ENCODE results near the gene MGAT5. TPM values are rescaled to one million over a fixed set of nuclear protein-coding genes. Genes with fewer than 3 reads are reported as not detected.

Gene MGAT5
- total and polyA plus RNA-seq, 4 donors: 3.6 to 53.7 (median 31.3) TPM

DNA sequence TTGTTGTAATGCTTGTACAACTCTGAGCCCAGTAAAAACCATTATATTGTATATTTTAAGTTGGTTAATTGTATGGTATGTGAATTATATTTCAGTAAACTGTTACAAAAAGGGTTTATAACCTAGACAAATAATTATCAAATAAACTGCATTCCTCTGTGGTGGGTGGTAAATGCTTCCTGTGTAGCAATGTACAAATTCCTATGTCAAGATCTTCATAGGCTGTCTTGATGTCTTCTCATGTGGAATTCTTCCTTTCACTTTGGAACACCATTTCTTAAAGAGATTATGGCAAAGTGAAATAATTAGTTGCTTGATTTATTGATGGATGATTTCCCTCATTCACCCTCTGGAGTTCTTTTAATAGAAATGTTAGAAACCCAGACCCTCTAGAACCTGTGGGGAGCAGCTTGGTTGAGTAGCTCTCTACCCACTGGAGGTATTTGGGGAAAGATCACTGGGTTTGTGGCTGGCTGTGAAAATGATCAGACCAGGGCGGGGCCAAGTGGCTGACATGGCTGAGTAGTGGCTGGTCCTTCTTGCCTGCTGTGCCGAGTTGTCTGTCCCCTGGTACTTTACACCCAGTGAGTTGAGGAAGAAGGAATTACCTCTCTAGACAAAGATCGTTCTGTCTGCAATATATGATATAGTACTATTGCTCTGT, 22.4 kb upstream of the MGAT5 start:
- H3K27me3 ChIP-seq (ENCODE audit: control insufficient read depth in 3 of 3, insufficient read depth in 3 of 3, low read length in 2 of 3): no peaks in the 10 kb centered on the region
- H3K36me3 ChIP-seq (ENCODE audit: control insufficient read depth in 4 of 4, insufficient read depth in 4 of 4, low read length in 4 of 4): no peaks in the 10 kb centered on the region
- peaks cover 0 to 26% (median 0%) of the 10 kb centered on the region in 5 donors for H3K4me1 ChIP-seq (ENCODE audit: control insufficient read depth in 5 of 5, insufficient read depth in 5 of 5, low read length in 5 of 5)
- no peak overlapping the region for H3K9ac ChIP-seq (ENCODE audit: insufficient read depth in 1 of 2, low read length in 2 of 2)
- WGBS, 2 donors: 68 to 91% methylated on average over 3 of the region's 3 CpGs
- H3K27ac ChIP-seq (ENCODE audit: low read depth in 1 of 2, low read length in 1 of 2): peak overlapping the region in 1 of 2 donors; percentile 17
- DNase-seq (no peak), ATAC-seq (ENCODE audit: insufficient read depth, low FRiP score) (no peak)
- H3K4me3 ChIP-seq: no peak overlapping the region
- TF ChIP-seq, protein P1, sequence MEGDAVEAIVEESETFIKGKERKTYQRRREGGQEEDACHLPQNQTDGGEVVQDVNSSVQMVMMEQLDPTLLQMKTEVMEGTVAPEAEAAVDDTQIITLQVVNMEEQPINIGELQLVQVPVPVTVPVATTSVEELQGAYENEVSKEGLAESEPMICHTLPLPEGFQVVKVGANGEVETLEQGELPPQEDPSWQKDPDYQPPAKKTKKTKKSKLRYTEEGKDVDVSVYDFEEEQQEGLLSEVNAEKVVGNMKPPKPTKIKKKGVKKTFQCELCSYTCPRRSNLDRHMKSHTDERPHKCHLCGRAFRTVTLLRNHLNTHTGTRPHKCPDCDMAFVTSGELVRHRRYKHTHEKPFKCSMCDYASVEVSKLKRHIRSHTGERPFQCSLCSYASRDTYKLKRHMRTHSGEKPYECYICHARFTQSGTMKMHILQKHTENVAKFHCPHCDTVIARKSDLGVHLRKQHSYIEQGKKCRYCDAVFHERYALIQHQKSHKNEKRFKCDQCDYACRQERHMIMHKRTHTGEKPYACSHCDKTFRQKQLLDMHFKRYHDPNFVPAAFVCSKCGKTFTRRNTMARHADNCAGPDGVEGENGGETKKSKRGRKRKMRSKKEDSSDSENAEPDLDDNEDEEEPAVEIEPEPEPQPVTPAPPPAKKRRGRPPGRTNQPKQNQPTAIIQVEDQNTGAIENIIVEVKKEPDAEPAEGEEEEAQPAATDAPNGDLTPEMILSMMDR (IDR thresholded peaks at IDR 0.05; ENCODE audit: control extremely low read depth, extremely low read depth): no peak
- H3K9me3 ChIP-seq (ENCODE audit: control insufficient read depth in 4 of 4, insufficient read depth in 3 of 4, low read length in 3 of 4): peaks cover 0 to 4% (median 0%) of the 10 kb centered on the region in 4 donors

DNA sequence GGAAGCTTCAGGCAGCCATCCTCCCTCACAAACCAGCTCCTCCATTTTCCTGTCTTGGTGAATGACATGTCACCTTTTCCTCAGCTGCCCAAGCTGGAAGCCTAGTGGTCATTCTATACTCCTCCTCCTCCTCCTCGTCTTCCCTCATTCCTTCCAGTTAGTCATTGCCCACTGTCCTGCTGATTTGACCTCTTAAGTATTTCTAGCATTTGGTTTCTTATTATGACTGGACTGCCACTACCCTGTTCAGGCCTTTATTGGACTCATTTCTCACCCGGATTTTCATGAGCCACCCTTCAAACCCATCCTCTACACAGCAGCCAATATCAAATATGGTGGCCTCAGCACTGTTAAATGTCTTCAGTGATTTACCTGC, 21.9 kb upstream of the MGAT5 start:
- Histone ChIP-seq H3K27ac (ENCODE audit: low read depth in 1 of 2, low read length in 1 of 2) (peak overlapping the region in 1 of 2 donors; percentile 12), H3K4me3 (no peak overlapping the region), H3K9me3 (ENCODE audit: control insufficient read depth in 4 of 4, insufficient read depth in 3 of 4, low read length in 3 of 4) (peaks cover 0 to 4% (median 0%) of the 10 kb centered on the region in 4 donors), H3K9ac (ENCODE audit: insufficient read depth in 1 of 2, low read length in 2 of 2) (no peak overlapping the region), H3K27me3 (ENCODE audit: control insufficient read depth in 3 of 3, insufficient read depth in 3 of 3, low read length in 2 of 3) (no peaks in the 10 kb centered on the region), H3K4me1 (ENCODE audit: control insufficient read depth in 5 of 5, insufficient read depth in 5 of 5, low read length in 5 of 5) (peaks cover 0 to 23% (median 0%) of the 10 kb centered on the region in 5 donors), H3K36me3 (ENCODE audit: control insufficient read depth in 4 of 4, insufficient read depth in 4 of 4, low read length in 4 of 4) (no peaks in the 10 kb centered on the region)
- ATAC-seq (ENCODE audit: insufficient read depth, low FRiP score) (no peak), DNase-seq (no peak)
- TF ChIP-seq, protein P1 (IDR thresholded peaks at IDR 0.05; ENCODE audit: control extremely low read depth, extremely low read depth): no peak
- WGBS, 2 donors: 87 to 88% methylated on average over 2 of the region's 2 CpGs

DNA sequence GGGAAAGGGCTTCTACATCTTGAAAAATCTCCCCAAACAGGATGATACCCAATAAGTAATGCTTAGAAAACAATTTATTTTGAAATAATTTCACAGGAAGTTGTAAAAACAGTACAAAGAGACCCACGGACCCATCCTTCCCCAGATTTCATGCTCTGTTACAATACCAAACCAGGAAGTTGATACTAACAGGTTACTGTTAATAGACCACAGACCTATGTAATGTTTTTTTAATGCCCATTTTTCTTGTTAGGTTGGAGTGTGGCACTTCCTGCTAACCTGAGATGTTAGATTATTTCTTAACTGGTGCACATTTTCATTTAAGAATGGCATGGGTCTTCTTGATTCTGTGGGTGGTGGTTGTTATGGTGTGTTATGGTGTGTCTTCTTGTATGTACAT, 21.4 kb upstream of the MGAT5 start:
- H3K9ac ChIP-seq (ENCODE audit: insufficient read depth in 1 of 2, low read length in 2 of 2): no peak overlapping the region
- ATAC-seq (ENCODE audit: insufficient read depth, low FRiP score) (no peak), DNase-seq (no peak)
- H3K36me3 ChIP-seq (ENCODE audit: control insufficient read depth in 4 of 4, insufficient read depth in 4 of 4, low read length in 4 of 4): no peaks in the 10 kb centered on the region
- TF ChIP-seq, protein P1 (IDR thresholded peaks at IDR 0.05; ENCODE audit: control extremely low read depth, extremely low read depth): no peak
- no peak overlapping the region for H3K4me3 ChIP-seq
- H3K9me3 ChIP-seq (ENCODE audit: control insufficient read depth in 4 of 4, insufficient read depth in 3 of 4, low read length in 3 of 4): peaks cover 0 to 4% (median 0%) of the 10 kb centered on the region in 4 donors
- 20 to 31% methylated on average over 1 of the region's 1 CpG for WGBS, 2 donors
- no peaks in the 10 kb centered on the region for H3K27me3 ChIP-seq (ENCODE audit: control insufficient read depth in 3 of 3, insufficient read depth in 3 of 3, low read length in 2 of 3)
- H3K27ac ChIP-seq (ENCODE audit: low read depth in 1 of 2, low read length in 1 of 2): no peak overlapping the region
- H3K4me1 ChIP-seq (ENCODE audit: control insufficient read depth in 5 of 5, insufficient read depth in 5 of 5, low read length in 5 of 5): peaks cover 0 to 26% (median 0%) of the 10 kb centered on the region in 5 donors
